Activated naive CD8-positive, alpha-beta T cell treated with anti-CD3 and anti-CD28 coated beads for 36 hours (primary cell): ENCODE results near the gene SNCAIP. TPM values are rescaled to one million over a fixed set of nuclear protein-coding genes. Genes with fewer than 3 reads are reported as not detected.

ENCODE experiments used
- DNase-seq: peaks from one replicate; pipeline ENCODE4 v3.0.0; 2021
- H3K27ac Mint-ChIP-seq: one replicate; pipeline ENCODE4 v1.8.0; 2022; ENCODE audit warnings: mild to moderate bottlenecking, moderate library complexity, mixed read lengths
- H3K27me3 Mint-ChIP-seq: one replicate; pipeline ENCODE4 v1.8.0; 2022; ENCODE audit warnings: mild to moderate bottlenecking, mixed read lengths
- H3K36me3 Mint-ChIP-seq: one replicate; pipeline ENCODE4 v1.8.0; 2021; ENCODE audit warnings: mild to moderate bottlenecking, mixed read lengths
- H3K4me1 Mint-ChIP-seq: one replicate; pipeline ENCODE4 v1.8.0; 2021; ENCODE audit warnings: mixed read lengths
- H3K4me3 Mint-ChIP-seq: one replicate; pipeline ENCODE4 v1.8.0; 2022; ENCODE audit warnings: mild to moderate bottlenecking, moderate library complexity, mixed read lengths
- H3K9me3 Mint-ChIP-seq: one replicate; pipeline ENCODE4 v1.8.0; 2022; ENCODE audit warnings: mixed read lengths
- total RNA-seq, 2 experiments: library from RNA; stranded (reverse); gene quantifications; one replicate each; pipeline ENCODE4 v1.2.3, GENCODE V29; 2021

SNCAIP gene
- total RNA-seq, 2 experiments from 2014 or later, result not detected

GRCh38 chr5:122434205-122434970 is 122.4 kb downstream of the SNCAIP start:
- Mint-ChIP-seq H3K4me3 (no peak overlapping the region), H3K27me3 (peaks cover 7% of the 10 kb centered on the region), H3K36me3 (no peaks in the 10 kb centered on the region), H3K9me3 (no peaks in the 10 kb centered on the region), H3K27ac (no peak overlapping the region), H3K4me1 (no peaks in the 10 kb centered on the region)
- DNase-seq, result no peak

DNA sequence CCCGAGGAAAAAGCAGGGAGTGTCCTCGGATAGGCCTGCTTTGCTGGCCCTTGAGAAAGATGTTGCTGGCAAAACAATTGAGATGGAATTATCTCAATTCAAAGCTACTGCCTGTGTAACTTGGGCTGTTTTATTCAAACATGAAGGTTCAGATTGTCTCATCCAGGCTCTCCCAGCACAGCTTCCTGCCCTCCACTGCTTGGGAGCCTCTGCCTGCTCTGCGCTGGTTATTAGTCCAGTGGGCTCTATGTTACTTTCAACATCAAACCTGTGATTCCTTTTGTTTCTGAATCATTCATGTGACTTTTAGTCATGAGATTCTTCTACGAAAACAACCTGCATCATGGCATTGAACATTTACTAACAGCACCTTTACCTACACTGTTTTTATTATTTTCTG is 123.2 kb downstream of the SNCAIP start:
- Mint-ChIP-seq H3K27me3 (peaks cover 7% of the 10 kb centered on the region), H3K9me3 (no peaks in the 10 kb centered on the region), H3K4me3 (no peak overlapping the region), H3K4me1 (no peaks in the 10 kb centered on the region), H3K27ac (no peak overlapping the region), H3K36me3 (no peaks in the 10 kb centered on the region)
- no peak for DNase-seq

DNA sequence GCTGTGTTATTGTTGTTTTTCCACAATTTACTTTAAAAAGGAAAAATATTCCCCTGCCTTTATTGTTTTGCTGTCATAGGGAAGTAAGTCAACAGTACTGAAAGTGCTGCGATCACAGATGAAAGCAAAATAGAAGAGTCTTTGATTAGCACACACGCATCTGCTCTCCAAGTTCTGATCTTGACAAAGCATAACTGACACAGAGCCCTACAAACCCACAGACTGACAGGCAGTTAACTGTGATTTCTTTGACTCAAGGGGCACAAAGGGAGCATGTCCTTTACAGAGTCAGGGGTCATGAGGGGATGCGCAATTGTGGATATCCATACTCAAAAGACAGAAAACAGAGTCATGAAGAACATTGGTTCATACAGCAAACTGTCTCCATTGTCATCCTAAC is 123.7 kb downstream of the SNCAIP start:
- H3K4me1 Mint-ChIP-seq, result no peaks in the 10 kb centered on the region
- H3K27me3 Mint-ChIP-seq, result peaks cover 7% of the 10 kb centered on the region
- H3K4me3 Mint-ChIP-seq, result no peak overlapping the region
- H3K27ac Mint-ChIP-seq, result no peak overlapping the region
- no peaks in the 10 kb centered on the region for H3K36me3 Mint-ChIP-seq
- no peaks in the 10 kb centered on the region for H3K9me3 Mint-ChIP-seq
- no peak for DNase-seq

DNA sequence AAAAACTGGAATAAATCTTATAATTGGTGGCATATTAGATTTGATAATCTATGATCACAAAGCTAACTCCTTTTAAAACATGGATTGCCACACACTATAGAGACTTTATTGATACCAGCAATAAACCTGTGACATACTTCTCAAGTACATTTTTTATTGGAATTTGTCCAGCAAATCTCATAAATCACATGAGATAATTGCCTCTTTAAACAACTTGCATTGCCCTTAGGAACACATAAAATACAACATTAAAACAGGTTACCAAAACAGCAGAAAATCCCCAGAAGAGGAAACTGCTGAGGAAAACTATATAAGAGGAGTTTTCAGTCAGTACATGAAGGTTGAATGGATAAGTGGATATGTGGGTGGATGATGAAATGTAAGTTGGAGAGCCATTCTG is 124.6 kb downstream of the SNCAIP start:
- no peaks in the 10 kb centered on the region for H3K4me1 Mint-ChIP-seq
- no peaks in the 10 kb centered on the region for H3K9me3 Mint-ChIP-seq
- DNase-seq, result no peak
- H3K4me3 Mint-ChIP-seq, result no peak overlapping the region
- H3K27me3 Mint-ChIP-seq, result peaks cover 7% of the 10 kb centered on the region
- no peaks in the 10 kb centered on the region for H3K36me3 Mint-ChIP-seq
- no peak overlapping the region for H3K27ac Mint-ChIP-seq

- Mint-ChIP-seq H3K36me3 (no peaks in the 10 kb centered on the region), H3K4me1 (no peaks in the 10 kb centered on the region), H3K27ac (no peak overlapping the region), H3K27me3 (peaks cover 3% of the 10 kb centered on the region), H3K9me3 (no peaks in the 10 kb centered on the region), H3K4me3 (no peak overlapping the region)
- no peak for DNase-seq
These were observed 127.6 kb downstream of the SNCAIP start for GRCh38 chr5:122439645-122440044.

DNA sequence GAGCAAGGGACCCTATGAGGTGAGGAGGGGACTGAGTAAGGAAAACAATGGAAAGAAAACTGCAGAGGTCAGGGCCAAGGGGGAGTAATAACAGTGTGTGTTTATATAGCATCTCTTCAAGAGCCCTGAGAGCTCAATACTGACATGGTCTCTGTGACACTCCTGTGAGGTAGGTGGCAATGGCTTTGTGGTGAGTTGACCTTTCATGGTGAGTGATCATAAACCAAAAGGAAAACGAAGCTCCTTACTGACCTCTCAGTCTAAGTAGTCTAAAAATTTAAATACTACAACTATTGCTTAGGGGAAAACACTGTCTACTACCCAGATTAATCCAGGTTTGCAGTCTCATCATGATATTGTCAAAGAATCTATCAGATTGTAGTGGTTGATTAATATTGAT is 130.9 kb downstream of the SNCAIP start:
- H3K36me3 Mint-ChIP-seq, result no peaks in the 10 kb centered on the region
- peaks cover 3% of the 10 kb centered on the region for H3K27me3 Mint-ChIP-seq
- H3K27ac Mint-ChIP-seq, result no peak overlapping the region
- H3K4me1 Mint-ChIP-seq, result no peaks in the 10 kb centered on the region
- no peaks in the 10 kb centered on the region for H3K9me3 Mint-ChIP-seq
- DNase-seq, result no peak
- no peak overlapping the region for H3K4me3 Mint-ChIP-seq

- no peaks in the 10 kb centered on the region for H3K4me1 Mint-ChIP-seq
- no peaks in the 10 kb centered on the region for H3K9me3 Mint-ChIP-seq
- H3K27me3 Mint-ChIP-seq, result no peaks in the 10 kb centered on the region
- no peaks in the 10 kb centered on the region for H3K36me3 Mint-ChIP-seq
- H3K4me3 Mint-ChIP-seq, result no peak overlapping the region
- no peak for DNase-seq
- no peak overlapping the region for H3K27ac Mint-ChIP-seq
These were observed 132.4 kb downstream of the SNCAIP start for GRCh38 chr5:122444411-122444810.

GRCh38 chr5:122445070-122445469 is 133.0 kb downstream of the SNCAIP start:
- H3K27ac Mint-ChIP-seq, result no peak overlapping the region

GRCh38 chr5:122447072-122447471 is 135.0 kb downstream of the SNCAIP start:
- DNase-seq, result no peak
- no peaks in the 10 kb centered on the region for H3K27me3 Mint-ChIP-seq
- no peak overlapping the region for H3K4me3 Mint-ChIP-seq
- H3K9me3 Mint-ChIP-seq, result no peaks in the 10 kb centered on the region
- H3K4me1 Mint-ChIP-seq, result no peaks in the 10 kb centered on the region
- no peak overlapping the region for H3K27ac Mint-ChIP-seq
- H3K36me3 Mint-ChIP-seq, result no peaks in the 10 kb centered on the region

More at GRCh38 chr5:122445070-122445469, 133.0 kb downstream of the SNCAIP start:
- H3K27me3 Mint-ChIP-seq, result no peaks in the 10 kb centered on the region
- H3K4me1 Mint-ChIP-seq, result no peaks in the 10 kb centered on the region
- H3K4me3 Mint-ChIP-seq, result no peak overlapping the region
- no peak for DNase-seq
- H3K36me3 Mint-ChIP-seq, result no peaks in the 10 kb centered on the region
- no peaks in the 10 kb centered on the region for H3K9me3 Mint-ChIP-seq

- Mint-ChIP-seq H3K4me3 (no peak overlapping the region), H3K36me3 (no peaks in the 10 kb centered on the region), H3K27ac (no peak overlapping the region), H3K27me3 (no peaks in the 10 kb centered on the region), H3K4me1 (no peaks in the 10 kb centered on the region), H3K9me3 (no peaks in the 10 kb centered on the region)
- DNase-seq, result no peak
These were observed 135.8 kb downstream of the SNCAIP start for GRCh38 chr5:122447879-122448278.

DNA sequence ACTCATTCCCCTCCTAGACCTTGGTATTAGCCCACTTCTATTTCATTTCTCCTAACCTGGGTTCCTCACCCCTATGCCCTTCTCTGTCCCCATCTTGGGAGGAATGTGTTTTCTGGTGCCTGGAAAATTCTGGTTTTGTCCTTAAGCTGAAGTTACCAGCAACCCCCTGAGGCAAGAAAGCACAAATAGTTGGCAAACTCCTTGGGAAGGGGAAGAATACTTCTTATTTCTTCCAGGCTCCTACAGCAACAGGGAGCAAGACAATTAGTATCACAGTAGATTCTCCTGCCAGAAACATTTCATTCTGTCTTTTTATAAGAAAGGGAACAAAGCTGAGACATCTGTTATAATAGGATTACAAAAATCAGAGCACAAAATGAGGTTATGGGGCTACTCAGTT is 142.5 kb downstream of the SNCAIP start:
- no peaks in the 10 kb centered on the region for H3K27me3 Mint-ChIP-seq
- H3K27ac Mint-ChIP-seq, result no peak overlapping the region
- no peak for DNase-seq
- H3K9me3 Mint-ChIP-seq, result no peaks in the 10 kb centered on the region
- H3K4me3 Mint-ChIP-seq, result no peak overlapping the region
- no peaks in the 10 kb centered on the region for H3K36me3 Mint-ChIP-seq
- no peaks in the 10 kb centered on the region for H3K4me1 Mint-ChIP-seq

GRCh38 chr5:122455939-122456338 is 143.9 kb downstream of the SNCAIP start:
- Mint-ChIP-seq H3K4me1 (no peaks in the 10 kb centered on the region), H3K9me3 (no peaks in the 10 kb centered on the region), H3K4me3 (no peak overlapping the region), H3K27ac (no peak overlapping the region), H3K27me3 (no peaks in the 10 kb centered on the region), H3K36me3 (no peaks in the 10 kb centered on the region)
- DNase-seq, result no peak

DNA sequence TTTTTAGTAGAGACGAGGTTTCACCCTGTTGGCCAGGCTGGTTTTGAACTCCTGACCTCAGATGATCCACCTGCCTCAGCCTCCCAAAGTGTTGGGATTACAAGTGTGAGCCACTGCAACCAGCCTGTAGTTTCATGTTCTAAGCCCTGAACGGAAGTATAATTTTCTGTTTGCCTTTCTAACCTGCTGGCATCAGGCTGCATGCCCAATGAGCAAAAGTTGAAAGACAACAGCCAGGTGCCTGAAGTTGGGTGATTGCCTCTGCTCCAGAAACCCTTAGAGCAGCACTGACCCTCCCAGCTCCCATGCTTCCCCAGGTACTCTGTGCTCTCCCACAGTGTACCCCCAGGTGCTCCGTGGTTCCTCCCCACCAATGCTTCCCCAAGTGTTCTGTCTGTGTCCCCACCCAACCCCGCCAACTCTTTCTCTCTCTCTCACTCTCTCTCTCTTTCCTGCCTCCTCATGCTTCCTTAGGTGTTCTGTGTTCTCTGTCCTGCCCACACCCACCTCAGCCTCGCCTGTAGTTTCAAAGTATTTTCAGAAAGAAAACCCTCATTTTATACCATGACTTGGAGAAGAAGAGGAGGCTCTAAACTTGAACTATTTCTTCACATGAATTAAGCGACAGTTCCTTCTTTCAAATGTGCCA is 145.3 kb downstream of the SNCAIP start:
- H3K27me3 Mint-ChIP-seq, result no peaks in the 10 kb centered on the region
- no peaks in the 10 kb centered on the region for H3K4me1 Mint-ChIP-seq
- no peak overlapping the region for H3K27ac Mint-ChIP-seq
- H3K36me3 Mint-ChIP-seq, result no peaks in the 10 kb centered on the region
- no peak overlapping the region for H3K4me3 Mint-ChIP-seq
- no peaks in the 10 kb centered on the region for H3K9me3 Mint-ChIP-seq
- DNase-seq, result no peak

DNA sequence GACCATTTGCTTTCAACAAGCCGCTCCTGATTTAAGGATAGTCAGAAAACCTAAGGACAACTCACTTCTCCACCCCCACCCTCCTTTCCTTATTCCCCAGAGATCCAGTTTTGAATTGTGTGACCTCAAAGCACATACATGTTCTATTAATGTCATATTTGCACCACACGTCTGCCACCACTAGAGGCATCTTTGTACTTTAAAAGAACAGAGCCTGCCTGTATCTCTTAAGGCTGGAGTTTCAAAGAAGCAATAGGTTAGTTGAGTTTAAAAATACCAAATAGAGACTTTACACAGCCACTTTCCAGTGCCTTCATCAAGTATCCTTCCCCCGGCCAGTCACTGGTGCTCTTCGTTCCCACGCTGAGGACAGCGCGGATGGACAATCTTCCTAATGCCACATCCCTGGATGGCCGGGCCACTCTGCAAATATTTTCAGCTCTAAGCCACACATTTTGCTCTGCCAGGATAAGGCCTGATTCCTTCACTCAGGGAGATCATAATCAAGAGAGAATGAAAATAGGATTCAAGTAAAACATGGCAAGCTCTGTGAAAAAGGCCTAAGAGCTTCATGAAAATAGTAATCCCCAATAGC is 146.3 kb downstream of the SNCAIP start:
- Mint-ChIP-seq H3K4me3 (no peak overlapping the region), H3K27ac (no peak overlapping the region)
- no peak for DNase-seq

DNA sequence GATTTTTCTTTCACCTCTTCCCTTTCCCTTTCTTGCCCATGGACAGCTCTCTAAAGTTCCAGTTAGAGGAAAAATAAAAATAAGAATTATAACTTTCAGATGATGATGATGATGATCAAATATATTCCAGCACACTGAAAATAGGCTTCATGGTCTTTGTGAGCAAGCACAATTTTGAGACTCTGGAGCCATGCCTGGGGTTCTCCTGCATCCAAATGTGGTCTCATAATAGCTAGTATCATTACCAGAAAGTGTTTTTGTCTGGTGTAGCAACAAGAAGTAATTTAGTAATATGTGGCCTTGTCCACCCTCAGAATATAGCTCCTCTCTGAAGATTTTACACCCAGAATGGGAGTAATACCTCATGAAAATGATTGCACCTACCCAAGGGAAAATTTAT is 150.4 kb downstream of the SNCAIP start:
- Mint-ChIP-seq H3K4me1 (no peaks in the 10 kb centered on the region), H3K27me3 (no peaks in the 10 kb centered on the region), H3K36me3 (no peaks in the 10 kb centered on the region), H3K9me3 (no peaks in the 10 kb centered on the region), H3K27ac (no peak overlapping the region), H3K4me3 (no peak overlapping the region)
- no peak for DNase-seq

More for the DNA sequence above, 146.3 kb downstream of the SNCAIP start:
- Mint-ChIP-seq H3K36me3 (no peaks in the 10 kb centered on the region), H3K4me1 (no peaks in the 10 kb centered on the region), H3K9me3 (no peaks in the 10 kb centered on the region), H3K27me3 (no peaks in the 10 kb centered on the region)

DNA sequence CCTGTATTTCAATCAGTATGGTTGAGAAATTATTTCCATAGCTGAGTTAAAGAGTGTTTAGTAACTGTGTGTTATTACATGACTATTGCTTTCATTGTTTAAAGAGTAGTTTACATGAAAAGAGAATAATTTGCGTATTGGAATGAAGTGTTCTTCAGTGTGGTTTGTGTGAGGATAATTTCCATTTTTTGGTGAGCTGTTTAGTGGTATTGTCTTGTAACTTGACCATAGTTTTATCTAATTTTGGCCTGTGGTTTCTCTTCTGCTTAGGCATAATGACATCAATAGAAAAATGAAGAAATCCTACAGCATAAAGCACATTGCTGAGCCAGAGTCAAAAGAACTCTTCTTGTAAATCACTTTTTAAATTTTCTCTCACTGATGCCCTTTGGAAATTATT is 151.2 kb downstream of the SNCAIP start:
- H3K27ac Mint-ChIP-seq, result no peak overlapping the region
- no peaks in the 10 kb centered on the region for H3K9me3 Mint-ChIP-seq
- no peaks in the 10 kb centered on the region for H3K27me3 Mint-ChIP-seq
- H3K4me3 Mint-ChIP-seq, result no peak overlapping the region
- H3K36me3 Mint-ChIP-seq, result no peaks in the 10 kb centered on the region
- no peaks in the 10 kb centered on the region for H3K4me1 Mint-ChIP-seq
- DNase-seq, result no peak
